GM18511 (cell line): ENCODE data around the gene OSR1.
"Not testable (repeated sequence)": the region's sequence is repeated elsewhere in the genome, so short reads cannot be mapped to it uniquely, and the experiment has no call there.

ENCODE experiments used
- ATAC-seq: cut with Tn5 transposase; IDR thresholded peaks from one replicate; pipeline ENCODE4 v1.9.1; 2021; ENCODE audit warnings: mild to moderate bottlenecking, moderate library complexity; ENCODE audit not compliant: unreplicated experiment

Gene OSR1

GRCh38 chr2:19337202-19337601 lies 21.2 kb downstream of the OSR1 start:
- ATAC-seq = no peak

DNA sequence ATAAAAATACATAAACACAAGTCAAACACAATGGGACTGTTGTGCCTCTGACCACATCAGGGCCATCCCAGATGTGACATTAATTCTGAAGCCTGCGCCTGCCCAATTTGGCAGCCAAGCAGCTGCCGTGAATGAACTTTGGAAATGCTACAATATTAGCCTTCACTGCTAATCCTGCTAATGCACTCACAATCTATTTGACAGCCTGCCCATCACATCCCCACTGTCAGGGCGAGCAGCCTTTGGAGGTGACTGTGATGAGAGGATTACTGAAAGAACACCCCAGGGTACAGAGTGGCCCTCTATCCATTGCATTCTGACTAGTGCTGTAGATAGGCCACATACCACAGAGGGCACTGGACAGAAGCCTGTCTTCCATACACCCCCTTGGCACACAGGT lies 21.6 kb downstream of the OSR1 start:
- ATAC-seq = no peak

- ATAC-seq = no peak
Observed at GRCh38 chr2:19332503-19332902, 25.9 kb downstream of the OSR1 start.

GRCh38 chr2:19331450-19331849 lies 27.0 kb downstream of the OSR1 start:
- no peak for ATAC-seq

- ATAC-seq = no peak
Observed at GRCh38 chr2:19330436-19330835, 28.0 kb downstream of the OSR1 start.

GRCh38 chr2:19329445-19329844 lies 29.0 kb downstream of the OSR1 start:
- ATAC-seq = no peak

DNA sequence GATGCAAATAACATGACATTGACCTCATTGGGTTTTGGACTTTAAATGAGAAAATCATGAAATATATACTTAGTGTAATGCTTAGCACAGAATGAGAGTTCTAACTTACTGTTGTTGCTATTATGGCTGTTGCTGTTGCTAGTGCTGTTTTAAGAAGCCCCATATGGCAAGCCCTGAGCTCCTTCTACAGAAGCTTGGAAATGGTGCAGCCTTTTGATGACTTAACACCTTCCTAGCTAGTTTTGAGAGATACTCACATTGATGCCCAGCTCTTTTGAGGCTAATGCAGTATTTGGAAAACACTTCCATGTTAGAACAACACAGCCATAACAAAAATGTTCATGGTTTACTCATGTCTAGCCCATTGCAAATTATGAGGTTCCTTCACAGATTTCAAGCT lies 30.9 kb downstream of the OSR1 start:
- ATAC-seq = no peak

GRCh38 chr2:19321946-19322345 lies 36.5 kb downstream of the OSR1 start:
- no peak for ATAC-seq

- ATAC-seq = no peak
Observed at GRCh38 chr2:19320813-19321212, 37.6 kb downstream of the OSR1 start.

DNA sequence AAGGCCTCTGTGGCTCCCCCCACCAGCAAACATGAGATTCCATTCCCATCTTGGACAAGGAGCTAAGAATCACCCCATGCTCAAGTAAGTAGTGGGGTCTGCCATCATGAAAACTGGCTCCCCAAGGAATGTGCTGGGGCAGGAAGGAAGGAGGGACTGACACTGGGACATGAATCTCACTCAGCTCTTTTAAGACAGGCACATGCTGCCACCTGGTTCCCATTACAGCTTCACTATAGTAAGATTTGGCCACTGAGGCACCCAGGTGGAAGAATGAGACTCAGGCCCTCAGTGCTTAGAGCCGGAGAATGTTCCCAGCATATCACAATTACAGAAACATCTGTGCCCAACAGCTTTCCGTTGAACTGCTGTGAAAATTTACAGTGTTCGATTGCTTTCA lies 38.7 kb downstream of the OSR1 start:
- no peak for ATAC-seq

- no peak for ATAC-seq
Observed at GRCh38 chr2:19319064-19319463, 39.4 kb downstream of the OSR1 start.

GRCh38 chr2:19313553-19313952 lies 44.9 kb downstream of the OSR1 start:
- no peak for ATAC-seq

DNA sequence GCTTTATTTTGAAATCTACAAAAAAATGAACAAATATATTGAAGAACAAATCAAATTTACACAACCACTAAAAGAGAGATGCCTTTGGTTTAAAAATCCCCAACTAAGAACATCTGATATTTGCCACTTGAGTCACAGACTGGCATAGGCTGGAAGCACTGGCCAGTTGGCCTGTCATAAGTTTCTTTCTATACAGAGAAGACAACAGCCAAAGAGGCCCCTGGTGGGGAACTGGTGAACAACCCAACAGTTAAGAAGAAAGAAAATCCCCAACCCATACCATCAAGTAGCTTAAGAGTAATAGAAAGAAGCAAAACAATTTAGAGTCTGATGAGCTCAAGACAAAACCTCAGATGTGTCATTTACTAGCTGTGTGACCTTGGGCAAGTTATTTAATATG lies 45.5 kb downstream of the OSR1 start:
- peak; percentile 90 for ATAC-seq

GRCh38 chr2:19306065-19306464 lies 52.4 kb downstream of the OSR1 start:
- not testable (repeated sequence) for ATAC-seq

GRCh38 chr2:19305400-19306055 lies 52.9 kb downstream of the OSR1 start:
- not testable (repeated sequence) for ATAC-seq

DNA sequence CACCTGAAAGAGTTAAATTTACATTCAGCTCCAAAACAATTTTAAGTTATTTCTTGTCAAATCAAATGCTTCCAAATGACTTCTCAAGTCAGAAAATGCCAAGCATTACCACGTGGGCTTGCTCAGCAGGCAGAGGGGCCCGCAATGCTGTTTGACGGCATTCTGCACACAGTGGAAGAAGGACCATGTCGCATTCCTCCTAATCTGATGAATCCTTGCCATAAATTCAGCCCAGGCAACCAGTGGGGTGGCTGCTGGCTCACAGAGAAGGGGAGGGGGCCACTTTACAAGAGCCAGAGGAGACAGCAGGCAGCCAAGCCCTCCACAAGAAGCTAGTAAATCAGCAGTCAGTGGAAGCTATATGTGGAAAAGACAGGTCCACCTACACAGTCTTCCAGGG lies 56.7 kb downstream of the OSR1 start:
- ATAC-seq = no peak
